CD4-positive, alpha-beta T cell (primary cell): ENCODE measurements around the gene LDLRAD4. TPM values are rescaled to one million over a fixed set of nuclear protein-coding genes. Genes with fewer than 3 reads are reported as not detected.

ENCODE experiments used
- ATAC-seq: fragments of 200-7000 bp; cut with Tn5 transposase; one replicate; pipeline ENCODE4 v1.10.0; 2022; ENCODE audit warnings: mild to moderate bottlenecking; ENCODE audit not compliant: poor library complexity
- CTCF ChIA-PET: fragments of 350-600 bp; sonication (Branson Sonifier 250); formaldehyde crosslinking; loops from one replicate; lab custom pipeline; 2021; ENCODE audit warnings: antibody characterized with exemption, inconsistent platforms; lab: Charles Lee
- POLR2A ChIA-PET: fragments of 350-600 bp; sonication (Branson Sonifier 250); formaldehyde crosslinking; loops from one replicate; lab custom pipeline; 2021; ENCODE audit warnings: antibody characterized with exemption, inconsistent platforms; lab: Charles Lee
- DNase-seq, 14 experiments: peaks; one replicate each; pipeline ENCODE4 v3.0.0-alpha.2; 2013 to 2020; ENCODE audit warnings: mixed read lengths in 2 of 14
- H3K27ac ChIP-seq, 2 donors: one replicate each; pipeline versions ENCODE4 v1.5.1 to v1.7.0; 2013; ENCODE audit warnings: low read length in 2 of 2, low read depth in 1 of 2, mild to moderate bottlenecking in 1 of 2
- H3K27me3 ChIP-seq, 2 experiments: 1 replicate in 1 of 2; 2 replicates in 1 of 2; pipeline versions ENCODE4 v1.6.1 to v1.7.0; 2013; ENCODE audit warnings: low read length in 2 of 2, control low read depth in 1 of 2, mild to moderate bottlenecking in 1 of 2, moderate library complexity in 1 of 2; ENCODE audit not compliant: insufficient read depth in 2 of 2, control insufficient read depth in 1 of 2
- H3K36me3 ChIP-seq: one replicate; pipeline ENCODE4 v1.6.1; 2013; ENCODE audit warnings: low read length, control low read depth; ENCODE audit not compliant: insufficient read depth
- H3K4me1 ChIP-seq: one replicate; pipeline ENCODE4 v1.6.1; 2013; ENCODE audit warnings: low read length, control low read depth; ENCODE audit not compliant: insufficient read depth
- H3K4me3 ChIP-seq: one replicate; pipeline ENCODE4 v1.5.1; 2013; ENCODE audit warnings: mild to moderate bottlenecking, low read length, moderate library complexity
- H3K9me3 ChIP-seq, 2 experiments: 1 replicate in 1 of 2; 2 replicates in 1 of 2; pipeline versions ENCODE4 v1.6.1 to v1.7.0; 2013; ENCODE audit warnings: low read length in 2 of 2, mild to moderate bottlenecking in 2 of 2, control low read depth in 1 of 2, moderate library complexity in 1 of 2; ENCODE audit not compliant: control insufficient read depth in 1 of 2, insufficient read depth in 1 of 2
- H3K27ac Mint-ChIP-seq: one replicate; pipeline ENCODE4 v1.8.0; 2020; ENCODE audit warnings: mixed read lengths
- H3K27me3 Mint-ChIP-seq: one replicate; pipeline ENCODE4 v1.8.0; 2021; ENCODE audit warnings: mixed read lengths
- H3K36me3 Mint-ChIP-seq: one replicate; pipeline ENCODE4 v1.8.0; 2021; ENCODE audit warnings: low read depth, mixed read lengths
- H3K4me1 Mint-ChIP-seq: one replicate; pipeline ENCODE4 v1.8.0; 2021; ENCODE audit warnings: low read depth, mixed read lengths
- H3K4me3 Mint-ChIP-seq: one replicate; pipeline ENCODE4 v1.8.0; 2020; ENCODE audit warnings: mild to moderate bottlenecking, mixed read lengths
- H3K9me3 Mint-ChIP-seq: one replicate; pipeline ENCODE4 v1.8.0; 2020; ENCODE audit warnings: mixed read lengths
- intact Hi-C, 2 experiments: fragments of 100-400 bp; cut with DNase I in 1 of 2; cut with micrococcal nuclease in 1 of 2; formaldehyde crosslinking; loops; one replicate each; pipeline versions ENCODE4 v1.15.1 to v1.9.0; 2023 to 2025; cut with DNase I, micrococcal nuclease
- total RNA-seq, 174 experiments: library from RNA in 2 of 174; stranded (reverse) in 2 of 174; gene quantifications; one replicate each; pipeline ENCODE4 v1.2.3 and lab custom pipeline; 2021 to 2026
- TF ChIP-seq, protein P1 (sequence below): fragments of 200-600 bp; IDR thresholded peaks from one replicate; pipeline ENCODE4 v1.8.0; 2022; ENCODE audit warnings: antibody characterized with exemption, mild to moderate bottlenecking

The LDLRAD4 gene
- total RNA-seq, 2 experiments from 2014 or later, result 51.9 to 52.7 TPM

- intact Hi-C loops, result no loop called here
- H3K4me3 Mint-ChIP-seq, result no peak overlapping the region
- H3K4me1 Mint-ChIP-seq, result peaks cover 56% of the 10 kb centered on the region
- no peaks in the 10 kb centered on the region for H3K9me3 ChIP-seq
- no peaks in the 10 kb centered on the region for H3K27me3 Mint-ChIP-seq
- H3K4me1 ChIP-seq, result peaks cover 33% of the 10 kb centered on the region
- H3K36me3 ChIP-seq, result no peaks in the 10 kb centered on the region
- TF ChIP-seq, protein P1, sequence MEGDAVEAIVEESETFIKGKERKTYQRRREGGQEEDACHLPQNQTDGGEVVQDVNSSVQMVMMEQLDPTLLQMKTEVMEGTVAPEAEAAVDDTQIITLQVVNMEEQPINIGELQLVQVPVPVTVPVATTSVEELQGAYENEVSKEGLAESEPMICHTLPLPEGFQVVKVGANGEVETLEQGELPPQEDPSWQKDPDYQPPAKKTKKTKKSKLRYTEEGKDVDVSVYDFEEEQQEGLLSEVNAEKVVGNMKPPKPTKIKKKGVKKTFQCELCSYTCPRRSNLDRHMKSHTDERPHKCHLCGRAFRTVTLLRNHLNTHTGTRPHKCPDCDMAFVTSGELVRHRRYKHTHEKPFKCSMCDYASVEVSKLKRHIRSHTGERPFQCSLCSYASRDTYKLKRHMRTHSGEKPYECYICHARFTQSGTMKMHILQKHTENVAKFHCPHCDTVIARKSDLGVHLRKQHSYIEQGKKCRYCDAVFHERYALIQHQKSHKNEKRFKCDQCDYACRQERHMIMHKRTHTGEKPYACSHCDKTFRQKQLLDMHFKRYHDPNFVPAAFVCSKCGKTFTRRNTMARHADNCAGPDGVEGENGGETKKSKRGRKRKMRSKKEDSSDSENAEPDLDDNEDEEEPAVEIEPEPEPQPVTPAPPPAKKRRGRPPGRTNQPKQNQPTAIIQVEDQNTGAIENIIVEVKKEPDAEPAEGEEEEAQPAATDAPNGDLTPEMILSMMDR, result no peak
- peak overlapping the region; percentile 4 for H3K27ac Mint-ChIP-seq
- POLR2A ChIA-PET, result interaction anchor here (0.9 to 1.0 kb wide), 2 partner anchors 24 to 79 kb away, joined by 3 read pairs; no protein-coding TSS in a partner anchor
- no peak for ATAC-seq
- no peaks in the 10 kb centered on the region for H3K9me3 Mint-ChIP-seq
- H3K36me3 Mint-ChIP-seq, result no peaks in the 10 kb centered on the region
- no peaks in the 10 kb centered on the region for H3K27me3 ChIP-seq
- no peak for DNase-seq
- CTCF ChIA-PET, result no interaction called here
- H3K4me3 ChIP-seq, result no peak overlapping the region
- H3K27ac ChIP-seq, result no peak overlapping the region
Observed at GRCh38 chr18:13443552-13443951, 225.0 kb downstream of the LDLRAD4 start.

DNA sequence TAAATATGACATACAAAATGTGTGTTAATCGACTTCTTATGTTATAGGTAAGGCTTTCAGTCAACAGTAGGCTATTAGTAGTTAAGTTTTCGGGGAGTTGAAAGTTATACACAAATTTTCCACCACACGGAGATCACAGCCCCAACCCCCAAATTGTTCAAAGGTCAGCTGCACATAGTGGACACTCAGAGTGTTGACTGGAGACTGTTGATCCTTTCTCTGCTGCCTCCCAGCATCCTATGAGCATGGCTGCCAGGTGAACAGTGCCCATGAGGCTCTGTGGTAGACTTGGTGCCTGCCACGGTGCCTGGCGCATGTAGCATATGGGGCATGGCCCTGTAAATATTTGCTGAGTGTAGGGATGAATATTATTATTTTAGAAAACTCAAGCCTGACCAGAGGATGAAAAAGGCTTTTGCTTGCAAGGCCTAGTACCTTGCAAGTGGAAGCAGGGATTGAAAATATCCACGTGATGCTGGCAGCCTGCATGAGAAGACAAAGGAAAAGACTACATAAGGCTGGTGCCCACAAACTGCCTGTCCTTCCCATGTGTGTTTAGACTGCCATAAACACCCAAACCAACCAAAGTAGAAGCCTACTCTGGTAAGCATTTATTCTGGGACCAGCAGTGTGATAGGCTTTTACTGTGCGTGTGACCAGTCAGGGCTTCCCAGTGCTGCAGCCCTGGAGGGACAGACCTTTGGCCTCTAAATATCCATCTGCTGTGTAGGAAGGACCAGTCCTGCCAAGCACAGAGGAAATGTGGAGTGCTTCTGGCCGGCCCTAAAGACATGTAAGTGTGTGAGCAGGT, 226.1 kb downstream of the LDLRAD4 start:
- Histone ChIP-seq H3K4me3 (no peak overlapping the region), H3K27ac (no peak overlapping the region), H3K27me3 (no peaks in the 10 kb centered on the region), H3K4me1 (peaks cover 25% of the 10 kb centered on the region), H3K9me3 (no peaks in the 10 kb centered on the region), H3K36me3 (peaks cover 2% of the 10 kb centered on the region)
- TF ChIP-seq, protein P1, result no peak
- Mint-ChIP-seq H3K9me3 (no peaks in the 10 kb centered on the region), H3K4me1 (peaks cover 50% of the 10 kb centered on the region), H3K27ac (no peak overlapping the region), H3K27me3 (no peaks in the 10 kb centered on the region), H3K4me3 (no peak overlapping the region), H3K36me3 (no peaks in the 10 kb centered on the region)
- intact Hi-C loops, result no loop called here
- DNase-seq (no peak), ATAC-seq (no peak)
- CTCF ChIA-PET, result no interaction called here
- POLR2A ChIA-PET, result interaction anchor here (1.0 kb wide), 1 partner anchor 23 kb away, joined by 3 read pairs; no protein-coding TSS in a partner anchor

- peaks cover 21% of the 10 kb centered on the region for H3K4me1 ChIP-seq
- H3K4me3 Mint-ChIP-seq, result no peak overlapping the region
- H3K36me3 ChIP-seq, result peaks cover 2% of the 10 kb centered on the region
- no peaks in the 10 kb centered on the region for H3K36me3 Mint-ChIP-seq
- H3K9me3 ChIP-seq, result no peaks in the 10 kb centered on the region
- ChIA-PET CTCF (no interaction called here), POLR2A (no interaction called here)
- intact Hi-C loops, result no loop called here
- H3K27ac ChIP-seq, result no peak overlapping the region
- no peak overlapping the region for H3K4me3 ChIP-seq
- H3K27me3 ChIP-seq, result no peaks in the 10 kb centered on the region
- ATAC-seq, result no peak
- DNase-seq, result no peak
- H3K4me1 Mint-ChIP-seq, result peaks cover 52% of the 10 kb centered on the region
- no peak overlapping the region for H3K27ac Mint-ChIP-seq
- H3K27me3 Mint-ChIP-seq, result no peaks in the 10 kb centered on the region
- TF ChIP-seq, protein P1, result no peak
- H3K9me3 Mint-ChIP-seq, result no peaks in the 10 kb centered on the region
Observed at GRCh38 chr18:13445241-13445897, 226.8 kb downstream of the LDLRAD4 start.
